BJ (cell line): Measurements from ENCODE around the gene IGF2BP3. TPM values are rescaled to one million over a fixed set of nuclear protein-coding genes. Genes with fewer than 3 reads are reported as not detected.

Experiments used
- CTCF ChIA-PET: fragments of 350-600 bp; formaldehyde crosslinking; extraction: SDS; loops from one replicate; lab custom pipeline; 2021; ENCODE audit warnings: antibody characterized with exemption, inconsistent platforms; lab: Yijun Ruan, JAX
- POLR2A ChIA-PET: fragments of 300-600 bp; sonication (Branson Sonifier 250); formaldehyde crosslinking; extraction: SDS; loops from one replicate; lab custom pipeline; 2021; ENCODE audit warnings: antibody characterized with exemption; lab: Charles Lee
- DNase-seq: peaks from one replicate; pipeline ENCODE4 v3.0.0-alpha.2; 2011; ENCODE audit warnings: low read depth
- H3K27me3 ChIP-seq: 2 replicates; pipeline ENCODE4 v1.6.0; 2011; ENCODE audit warnings: low read length; ENCODE audit not compliant: control insufficient read depth, insufficient read depth
- H3K36me3 ChIP-seq: 2 replicates; pipeline ENCODE4 v1.5.1; 2011; ENCODE audit warnings: low read length; ENCODE audit not compliant: control insufficient read depth, insufficient read depth
- H3K4me3 ChIP-seq: 2 replicates; pipeline ENCODE4 v1.5.1; 2011; ENCODE audit warnings: low read depth, mild to moderate bottlenecking, control low read depth, low read length
- CTCF ChIP-seq: IDR thresholded peaks from 2 replicates; pipeline ENCODE4 v1.5.1; 2011; ENCODE audit warnings: low read depth, mild to moderate bottlenecking, control low read depth, inconsistent platforms, low read length, moderate library complexity; ENCODE audit not compliant: insufficient read depth
- polyA plus RNA-seq: library from polyadenylated mRNA; depleted of rRNA; stranded (reverse); fragments of >200 nt; gene quantifications from 2 replicates; pipeline ENCODE4 v1.2.3, GENCODE V29; 2011

IGF2BP3 gene
- polyA plus RNA-seq, 1 experiment, result 14.4 TPM

GRCh38 chr7:23338439-23338838, 131.9 kb downstream of the IGF2BP3 start:
- no peaks in the 10 kb centered on the region for H3K27me3 ChIP-seq
- CTCF ChIA-PET, result interaction anchor here (0.7 kb wide), 1 partner anchor 9 kb away, joined by 3 read pairs; no protein-coding TSS in a partner anchor
- H3K4me3 ChIP-seq, result no peak overlapping the region
- no peak for TF ChIP-seq CTCF
- POLR2A ChIA-PET, result no interaction called here
- H3K36me3 ChIP-seq, result no peaks in the 10 kb centered on the region
- no peak for DNase-seq

- no peak for TF ChIP-seq CTCF
- ChIA-PET POLR2A (no interaction called here), CTCF (no interaction called here)
- DNase-seq, result no peak
- no peaks in the 10 kb centered on the region for H3K36me3 ChIP-seq
- no peaks in the 10 kb centered on the region for H3K27me3 ChIP-seq
- H3K4me3 ChIP-seq, result no peak overlapping the region
Measured at GRCh38 chr7:23337374-23337773, 132.9 kb downstream of the IGF2BP3 start.

GRCh38 chr7:23336799-23337283, 133.4 kb downstream of the IGF2BP3 start:
- DNase-seq, result no peak
- Histone ChIP-seq H3K27me3 (no peaks in the 10 kb centered on the region), H3K36me3 (no peaks in the 10 kb centered on the region), H3K4me3 (no peak overlapping the region)
- ChIA-PET CTCF (interaction anchor here (0.6 kb wide), 1 partner anchor 28 kb away, joined by 3 read pairs; no protein-coding TSS in a partner anchor), POLR2A (no interaction called here)
- no peak for TF ChIP-seq CTCF

- Histone ChIP-seq H3K36me3 (no peaks in the 10 kb centered on the region), H3K27me3 (no peaks in the 10 kb centered on the region), H3K4me3 (no peak overlapping the region)
- DNase-seq, result no peak
- CTCF ChIA-PET, result no interaction called here
- POLR2A ChIA-PET, result no interaction called here
- no peak for TF ChIP-seq CTCF
Measured at GRCh38 chr7:23336086-23336485, 134.2 kb downstream of the IGF2BP3 start.

- no peak overlapping the region for H3K4me3 ChIP-seq
- POLR2A ChIA-PET, result no interaction called here
- no peak for DNase-seq
- no peak for TF ChIP-seq CTCF
- CTCF ChIA-PET, result no interaction called here
- no peaks in the 10 kb centered on the region for H3K36me3 ChIP-seq
- H3K27me3 ChIP-seq, result no peaks in the 10 kb centered on the region
Measured at GRCh38 chr7:23335621-23336020, 134.7 kb downstream of the IGF2BP3 start.
